Transverse colon (tissue), 4 donors: ENCODE data around the gene CACNA1S. TPM values are rescaled to one million over a fixed set of nuclear protein-coding genes. Genes with fewer than 3 reads are reported as not detected.

Experiments used
- DNase-seq: peaks from one replicate; pipeline ENCODE4 v3.0.0-alpha.2; 2019
- H3K27ac ChIP-seq, 4 donors: fragments of 200-600 bp; sonication (generic); 2 replicates each; pipeline ENCODE4 v1.5.1; 2016 to 2018; ENCODE audit warnings: inconsistent platforms in 4 of 4
- H3K27me3 ChIP-seq: fragments of 200-600 bp; sonication (generic); 2 replicates; pipeline ENCODE4 v1.5.1; 2017; ENCODE audit warnings: inconsistent platforms
- H3K36me3 ChIP-seq, 4 donors: fragments of 200-600 bp; sonication (generic); 2 replicates each; pipeline ENCODE4 v1.5.1; 2017 to 2019; ENCODE audit warnings: inconsistent platforms in 4 of 4
- H3K4me1 ChIP-seq, 4 donors: fragments of 200-600 bp; sonication (generic); 2 replicates each; pipeline ENCODE4 v1.5.1; 2017 to 2020; ENCODE audit warnings: inconsistent platforms in 4 of 4
- H3K4me3 ChIP-seq, 4 donors: fragments of 200-600 bp; sonication (generic); 1 replicate in 1 of 4; 2 replicates in 3 of 4; pipeline versions ENCODE4 v1.5.1 to v1.6.1; 2017 to 2019; ENCODE audit warnings: inconsistent platforms in 4 of 4
- H3K9me3 ChIP-seq, 2 donors: fragments of 200-600 bp; sonication (generic); 2 replicates each; pipeline ENCODE4 v1.5.1; 2017 to 2019; ENCODE audit warnings: inconsistent platforms in 2 of 2
- EP300 ChIP-seq: sonication (generic); formaldehyde crosslinking; IDR thresholded peaks from one replicate; pipeline ENCODE4 v1.6.1; 2017; ENCODE audit warnings: antibody characterized with exemption, low read depth
- POLR2A ChIP-seq: fragments of 450-650 bp; IDR thresholded peaks from one replicate; pipeline ENCODE4 v1.6.1; 2016; ENCODE audit warnings: antibody characterized with exemption, mild to moderate bottlenecking, moderate library complexity
- POLR2AphosphoS5 ChIP-seq, 3 donors: sonication (generic); formaldehyde crosslinking; IDR thresholded peaks; one replicate each; pipeline ENCODE4 v1.6.1; 2016; ENCODE audit warnings: antibody characterized with exemption in 3 of 3
- WGBS, 2 donors: methylation state at CpG; one replicate each; pipeline ENCODE4 v1.1.5; 2018; ENCODE audit warnings: low coverage in 1 of 2; 5-methylcytosine and 5-hydroxymethylcytosine counted together
- in situ Hi-C, 4 donors: fragments of 200-750 bp; cut with MboI; loops; one replicate each; pipeline versions ENCODE4 v1.15.0 to v1.15.1; 2017; ENCODE audit warnings: low sequenced_read_pairs in 3 of 4, low pct_ligation_motif_present in 1 of 4, low pct_unique_long_range_greater_than_20kb in 1 of 4
- intact Hi-C: fragments of 100-400 bp; cut with DNase I; formaldehyde crosslinking; loops from one replicate; pipeline ENCODE4 v1.15.1; 2023; ENCODE audit warnings: low total_unique reads
- total RNA-seq, 4 donors: library from RNA; depleted of rRNA; stranded (reverse); fragments of >200 nt; gene quantifications; one replicate each; pipeline ENCODE4 v1.1.0, GENCODE V29; 2016
- TF ChIP-seq, protein P1 (sequence below), 5 experiments: fragments of 200-600 bp in 3 of 5; fragments of 450-650 bp in 2 of 5; sonication (generic) in 3 of 5; IDR thresholded peaks; 1 replicate in 2 of 5; 2 replicates in 3 of 5; pipeline ENCODE4 v1.5.1; 2016 to 2017; ENCODE audit warnings: antibody characterized with exemption in 5 of 5, inconsistent platforms in 3 of 5, mild to moderate bottlenecking in 2 of 5, moderate library complexity in 1 of 5

The CACNA1S gene
- total RNA-seq, 4 donors from 2014 or later = not detected

DNA sequence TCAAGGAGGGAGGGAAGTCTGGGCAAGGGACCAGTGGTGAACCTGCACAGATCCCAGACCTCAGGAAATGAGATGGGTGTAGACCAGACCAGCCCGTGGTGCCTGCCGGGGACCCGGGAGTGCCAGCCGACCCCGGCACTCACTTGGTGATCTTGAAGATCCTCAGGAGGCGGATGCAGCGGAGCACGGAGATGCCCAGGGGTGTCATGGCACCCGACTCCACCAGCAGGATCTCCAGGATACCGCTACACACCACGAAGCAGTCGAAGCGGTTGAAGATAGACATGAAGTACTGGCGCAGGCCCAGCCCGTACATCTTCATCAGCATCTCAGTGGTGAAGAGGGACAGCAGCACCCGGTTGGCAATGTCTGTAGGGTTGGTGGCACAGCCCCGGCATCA is 34.5 kb downstream of the CACNA1S start:
- TF ChIP-seq POLR2A = no peak
- no peak for TF ChIP-seq POLR2AphosphoS5 (IDR thresholded peaks at IDR 0.05)
- no peak for TF ChIP-seq EP300
- TF ChIP-seq, protein P1, sequence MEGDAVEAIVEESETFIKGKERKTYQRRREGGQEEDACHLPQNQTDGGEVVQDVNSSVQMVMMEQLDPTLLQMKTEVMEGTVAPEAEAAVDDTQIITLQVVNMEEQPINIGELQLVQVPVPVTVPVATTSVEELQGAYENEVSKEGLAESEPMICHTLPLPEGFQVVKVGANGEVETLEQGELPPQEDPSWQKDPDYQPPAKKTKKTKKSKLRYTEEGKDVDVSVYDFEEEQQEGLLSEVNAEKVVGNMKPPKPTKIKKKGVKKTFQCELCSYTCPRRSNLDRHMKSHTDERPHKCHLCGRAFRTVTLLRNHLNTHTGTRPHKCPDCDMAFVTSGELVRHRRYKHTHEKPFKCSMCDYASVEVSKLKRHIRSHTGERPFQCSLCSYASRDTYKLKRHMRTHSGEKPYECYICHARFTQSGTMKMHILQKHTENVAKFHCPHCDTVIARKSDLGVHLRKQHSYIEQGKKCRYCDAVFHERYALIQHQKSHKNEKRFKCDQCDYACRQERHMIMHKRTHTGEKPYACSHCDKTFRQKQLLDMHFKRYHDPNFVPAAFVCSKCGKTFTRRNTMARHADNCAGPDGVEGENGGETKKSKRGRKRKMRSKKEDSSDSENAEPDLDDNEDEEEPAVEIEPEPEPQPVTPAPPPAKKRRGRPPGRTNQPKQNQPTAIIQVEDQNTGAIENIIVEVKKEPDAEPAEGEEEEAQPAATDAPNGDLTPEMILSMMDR (IDR thresholded peaks at IDR 0.05) = no peak
- in situ Hi-C loops = no loop called here
- H3K36me3 ChIP-seq = no peaks in the 10 kb centered on the region
- intact Hi-C loops = no loop called here
- H3K27ac ChIP-seq = no peak overlapping the region
- DNase-seq = no peak
- H3K4me1 ChIP-seq = no peaks in the 10 kb centered on the region
- H3K4me3 ChIP-seq = no peak overlapping the region
- no peaks in the 10 kb centered on the region for H3K27me3 ChIP-seq
- H3K9me3 ChIP-seq = no peaks in the 10 kb centered on the region
- 88 to 93% methylated on average over 5 to 17 of the region's 17 CpGs for WGBS, 2 donors

DNA sequence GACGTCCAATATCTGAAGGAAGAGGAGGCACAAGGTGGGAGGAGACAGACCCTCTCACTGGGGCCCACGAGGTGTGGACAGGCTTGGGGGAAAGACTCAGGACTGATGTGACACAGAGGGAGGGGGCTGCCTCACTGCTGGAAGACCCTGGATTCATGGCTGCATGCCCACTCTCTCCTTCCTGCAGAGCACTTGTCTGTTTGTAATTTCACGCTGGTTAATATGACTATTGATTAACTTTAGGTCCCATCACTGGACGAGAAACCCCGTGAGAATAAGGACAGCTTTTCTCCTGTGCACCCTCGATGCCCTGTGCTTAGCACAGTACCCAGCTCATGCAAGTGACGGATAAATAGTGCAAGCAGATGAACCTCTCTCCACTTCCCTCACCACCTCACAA is 35.1 kb downstream of the CACNA1S start:
- H3K4me1 ChIP-seq = no peaks in the 10 kb centered on the region
- in situ Hi-C loops = no loop called here
- no peak overlapping the region for H3K4me3 ChIP-seq
- 53 to 73% methylated on average over 5 to 7 of the region's 7 CpGs for WGBS, 2 donors
- intact Hi-C loops = no loop called here
- no peaks in the 10 kb centered on the region for H3K36me3 ChIP-seq
- no peak for DNase-seq
- no peaks in the 10 kb centered on the region for H3K27me3 ChIP-seq
- H3K27ac ChIP-seq = no peak overlapping the region
- no peaks in the 10 kb centered on the region for H3K9me3 ChIP-seq
- TF ChIP-seq POLR2A (no peak), POLR2AphosphoS5 (IDR thresholded peaks at IDR 0.05) (no peak), EP300 (no peak)
- TF ChIP-seq, protein P1 (IDR thresholded peaks at IDR 0.05) = no peak

DNA sequence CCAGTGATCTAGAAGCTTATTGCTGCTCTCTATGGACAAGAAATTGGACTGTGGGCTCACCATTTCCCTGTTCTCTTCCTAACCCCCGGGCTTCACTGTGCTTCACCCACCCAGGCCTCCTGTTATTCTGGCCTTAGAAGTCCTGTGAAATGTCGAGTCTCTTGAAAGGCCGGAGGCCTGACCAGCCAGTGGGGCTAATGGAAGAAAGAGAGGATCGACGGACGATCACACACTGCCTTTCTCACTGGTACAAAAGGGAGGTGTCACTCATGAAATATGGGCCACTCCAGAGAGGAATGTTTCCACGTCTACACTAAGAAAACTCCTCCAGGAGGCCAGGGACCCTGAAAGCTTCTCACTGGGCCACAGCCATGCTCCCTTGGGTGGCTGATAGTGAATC is 36.1 kb downstream of the CACNA1S start:
- TF ChIP-seq EP300 = no peak
- no peak for TF ChIP-seq POLR2A
- TF ChIP-seq POLR2AphosphoS5 (IDR thresholded peaks at IDR 0.05) = no peak
- TF ChIP-seq, protein P1 (IDR thresholded peaks at IDR 0.05) = no peak
- intact Hi-C loops (no loop called here), in situ Hi-C loops (no loop called here)
- no peak overlapping the region for H3K4me3 ChIP-seq
- DNase-seq = no peak
- 69% methylated on average over 7 of the region's 7 CpGs; no CpG with 5 or more reads in 1 of the 2 donors for WGBS, 2 donors
- no peaks in the 10 kb centered on the region for H3K36me3 ChIP-seq
- no peaks in the 10 kb centered on the region for H3K27me3 ChIP-seq
- H3K4me1 ChIP-seq = no peaks in the 10 kb centered on the region
- H3K27ac ChIP-seq = no peak overlapping the region
- no peaks in the 10 kb centered on the region for H3K9me3 ChIP-seq

DNA sequence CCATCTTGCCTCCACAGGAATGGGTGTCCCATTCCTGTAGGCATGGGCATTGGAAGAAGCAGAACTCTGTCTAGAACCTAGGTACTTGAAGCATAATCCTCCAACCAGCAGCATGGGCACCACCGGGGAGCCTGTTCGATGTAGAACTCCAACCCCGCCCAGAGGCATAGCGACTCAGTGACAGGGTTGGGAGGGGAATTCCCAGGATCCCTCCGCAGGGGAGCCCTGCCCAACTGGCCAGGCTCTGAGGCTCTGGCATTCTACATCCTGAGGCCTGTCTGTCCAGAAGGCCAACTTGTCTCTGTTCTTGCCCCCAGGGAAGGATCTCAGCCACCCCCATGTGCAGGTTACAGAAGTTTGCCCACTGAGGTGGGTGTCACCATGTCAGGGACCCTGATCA is 38.2 kb downstream of the CACNA1S start:
- Histone ChIP-seq H3K9me3 (no peaks in the 10 kb centered on the region), H3K36me3 (no peaks in the 10 kb centered on the region), H3K4me1 (no peaks in the 10 kb centered on the region), H3K27ac (no peak overlapping the region), H3K27me3 (no peaks in the 10 kb centered on the region), H3K4me3 (no peak overlapping the region)
- TF ChIP-seq POLR2A = no peak
- no peak for TF ChIP-seq POLR2AphosphoS5 (IDR thresholded peaks at IDR 0.05)
- TF ChIP-seq EP300 = no peak
- TF ChIP-seq, protein P1 (IDR thresholded peaks at IDR 0.05) = no peak
- intact Hi-C loops = no loop called here
- 80% methylated on average over 5 of the region's 5 CpGs; no CpG with 5 or more reads in 1 of the 2 donors for WGBS, 2 donors
- in situ Hi-C loops = no loop called here
- no peak for DNase-seq
